ENCODE measurements around the gene SEPTIN1. TPM values are rescaled to one million over a fixed set of nuclear protein-coding genes. Genes with fewer than 3 reads are reported as not detected.

SEPTIN1 gene
- total and polyA plus RNA-seq, 2 of the 13 experiments (the other 11 are each of a cell fraction or from before 2014, with no cell fraction given) = 0.18 to 0.67 TPM

- peak; percentile 4; the same call in 1 of the 2 replicates for TF ChIP-seq SP5 (CRISPR knock-in tag; IDR thresholded peaks at IDR 0.05; ENCODE audit: borderline replicate concordance, low read depth)
- TF ChIP-seq ZNF431 (CRISPR knock-in tag; IDR thresholded peaks at IDR 0.05; ENCODE audit: borderline replicate concordance, low read depth) = peak; percentile 78; the same call in 1 of the 2 replicates
- 0 out of 2 replicates have a peak, but pooled peaks have one; percentile 2 for TF ChIP-seq ATF1 (CRISPR knock-in tag; IDR thresholded peaks at IDR 0.05)
- no peak for TF ChIP-seq ZNF572 (CRISPR knock-in tag; IDR thresholded peaks at IDR 0.05)
- peak; percentile 36; the same call in 1 of the 2 replicates for TF ChIP-seq ZNF558 (CRISPR knock-in tag; IDR thresholded peaks at IDR 0.05; ENCODE audit: borderline replicate concordance)
- no peak for TF ChIP-seq ATF6 (CRISPR knock-in tag; conservative IDR thresholded peaks at IDR 0.05)
- TF ChIP-seq ZNF337 (CRISPR knock-in tag; IDR thresholded peaks at IDR 0.05; ENCODE audit: borderline replicate concordance, low read depth) = no peak; the same call in 1 of the 2 replicates
- no peak for TF ChIP-seq ZMAT3 (CRISPR knock-in tag; conservative IDR thresholded peaks at IDR 0.05)
- TF ChIP-seq, protein P1, sequence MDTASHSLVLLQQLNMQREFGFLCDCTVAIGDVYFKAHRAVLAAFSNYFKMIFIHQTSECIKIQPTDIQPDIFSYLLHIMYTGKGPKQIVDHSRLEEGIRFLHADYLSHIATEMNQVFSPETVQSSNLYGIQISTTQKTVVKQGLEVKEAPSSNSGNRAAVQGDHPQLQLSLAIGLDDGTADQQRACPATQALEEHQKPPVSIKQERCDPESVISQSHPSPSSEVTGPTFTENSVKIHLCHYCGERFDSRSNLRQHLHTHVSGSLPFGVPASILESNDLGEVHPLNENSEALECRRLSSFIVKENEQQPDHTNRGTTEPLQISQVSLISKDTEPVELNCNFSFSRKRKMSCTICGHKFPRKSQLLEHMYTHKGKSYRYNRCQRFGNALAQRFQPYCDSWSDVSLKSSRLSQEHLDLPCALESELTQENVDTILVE (CRISPR knock-in tag; IDR thresholded peaks at IDR 0.05) = no peak; the same call in 1 of the 2 replicates
- no peak for TF ChIP-seq FOSL1 (CRISPR knock-in tag; IDR thresholded peaks at IDR 0.05; ENCODE audit: borderline replicate concordance)
- no peak for TF ChIP-seq ZEB1 (IDR thresholded peaks at IDR 0.05; ENCODE audit: insufficient replicate concordance, low read depth)
- TF ChIP-seq ZNF749 (CRISPR knock-in tag; IDR thresholded peaks at IDR 0.05; ENCODE audit: borderline replicate concordance) = no peak
- TF ChIP-seq ZNF432 (CRISPR knock-in tag; IDR thresholded peaks at IDR 0.05; ENCODE audit: borderline replicate concordance) = no peak
- TF ChIP-seq LCORL (IDR thresholded peaks at IDR 0.05) = no peak
- TF ChIP-seq LCORL (CRISPR knock-in tag; IDR thresholded peaks at IDR 0.05) = peak; percentile 81
- no peak for TF ChIP-seq SNRNP70 (IDR thresholded peaks at IDR 0.05; ENCODE audit: low read depth, low read length)
- TF ChIP-seq ZNF724P (CRISPR knock-in tag; IDR thresholded peaks at IDR 0.05; ENCODE audit: borderline replicate concordance) = peak; percentile 77; the same call in 1 of the 2 replicates
- no peak for TF ChIP-seq HOXA9 (CRISPR knock-in tag; IDR thresholded peaks at IDR 0.05; ENCODE audit: borderline replicate concordance)
- TF ChIP-seq ZNF296 (CRISPR knock-in tag; conservative IDR thresholded peaks at IDR 0.05) = no peak
- TF ChIP-seq TCF7 (IDR thresholded peaks at IDR 0.05; ENCODE audit: low read depth) = no peak
- TF ChIP-seq PHF21A (CRISPR knock-in tag; IDR thresholded peaks at IDR 0.05) = 0 out of 2 replicates have a peak, but pooled peaks have one; percentile 66
- TF ChIP-seq ONECUT2 (CRISPR knock-in tag; IDR thresholded peaks at IDR 0.05) = peak; percentile 55; the same call in 1 of the 2 replicates
- TF ChIP-seq IKZF1 (IDR thresholded peaks at IDR 0.05) = no peak
- TF ChIP-seq FOXK1 (CRISPR knock-in tag; IDR thresholded peaks at IDR 0.05; ENCODE audit: borderline replicate concordance, low read depth) = no peak
- peak; percentile 93; the same call in 1 of the 2 replicates for TF ChIP-seq ZNF101 (CRISPR knock-in tag; IDR thresholded peaks at IDR 0.05; ENCODE audit: borderline replicate concordance, low read depth)
- TF ChIP-seq RORA (CRISPR knock-in tag; IDR thresholded peaks at IDR 0.05) = no peak
- TF ChIP-seq, protein P2, sequence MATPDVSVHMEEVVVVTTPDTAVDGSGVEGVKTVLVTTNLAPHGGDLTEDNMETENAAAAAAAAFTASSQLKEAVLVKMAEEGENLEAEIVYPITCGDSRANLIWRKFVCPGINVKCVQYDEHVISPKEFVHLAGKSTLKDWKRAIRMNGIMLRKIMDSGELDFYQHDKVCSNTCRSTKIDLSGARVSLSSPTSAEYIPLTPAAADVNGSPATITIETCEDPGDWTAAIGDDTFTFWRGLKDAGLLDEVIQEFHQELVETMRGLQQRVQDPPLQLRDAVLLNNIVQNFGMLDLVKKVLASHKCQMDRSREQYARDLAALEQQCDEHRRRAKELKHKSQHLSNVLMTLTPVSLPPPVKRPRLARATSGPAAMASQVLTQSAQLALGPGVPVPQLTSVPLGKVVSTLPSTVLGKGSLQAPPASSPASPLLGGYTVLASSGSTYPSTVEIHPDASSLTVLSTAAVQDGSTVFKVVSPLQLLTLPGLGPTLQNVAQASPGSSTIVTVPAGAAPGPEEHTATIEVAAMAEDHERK (CRISPR knock-in tag; IDR thresholded peaks at IDR 0.05; ENCODE audit: low read depth) = no peak
- TF ChIP-seq PAX8 (CRISPR knock-in tag; IDR thresholded peaks at IDR 0.05; ENCODE audit: borderline replicate concordance) = 0 out of 2 replicates have a peak, but pooled peaks have one; percentile 11
Observed at GRCh38 chr16:30430428-30430970, 48.1 kb upstream of the SEPTIN1 start (continued).
